Vagina (tissue), 2 donors: ENCODE data around the gene RPL27.

Experiments used
- CTCF ChIP-seq, 3 experiments: fragments of 450-650 bp in 2 of 3; fragments of 200-600 bp in 1 of 3; sonication (generic) in 1 of 3; IDR thresholded peaks; one replicate each; pipeline ENCODE4 v1.5.1; 2017 to 2019; ENCODE audit warnings: antibody characterized with exemption in 3 of 3, mild to moderate bottlenecking in 2 of 3, moderate library complexity in 2 of 3
- POLR2A ChIP-seq, 2 donors: fragments of 450-650 bp; IDR thresholded peaks; one replicate each; pipeline ENCODE4 v1.6.1; 2017; ENCODE audit warnings: antibody characterized with exemption in 2 of 2, mild to moderate bottlenecking in 2 of 2, moderate library complexity in 2 of 2
- POLR2AphosphoS5 ChIP-seq, 2 donors: sonication (generic); formaldehyde crosslinking; IDR thresholded peaks; one replicate each; pipeline ENCODE4 v1.9.0; 2017; ENCODE audit warnings: antibody characterized with exemption in 2 of 2, mild to moderate bottlenecking in 2 of 2, low read depth in 1 of 2; ENCODE audit not compliant: insufficient read depth in 1 of 2

- TF ChIP-seq CTCF (IDR thresholded peaks at IDR 0.05) (peak in 1 of 3 experiments; percentile 18), POLR2AphosphoS5 (IDR thresholded peaks at IDR 0.05; ENCODE audit: insufficient read depth in 1 of 2, low read depth in 1 of 2) (peak; percentile 93 to 99), POLR2A (IDR thresholded peaks at IDR 0.05) (peak; percentile 9 to 64)
These were observed 33.9 kb upstream of the RPL27 start, which contains the start of gene AARSD1 for GRCh38 chr17:42964161-42964932.
